IPS-20b (cell line): ENCODE results near the gene AGAP1.

Experiments
- H3K27ac ChIP-seq: one replicate; pipeline ENCODE4 v1.5.1; 2013; ENCODE audit warnings: low read length
- H3K27me3 ChIP-seq: 2 replicates; pipeline ENCODE4 v1.6.1; 2013; ENCODE audit warnings: mild to moderate bottlenecking, low read length, inconsistent platforms; ENCODE audit not compliant: insufficient read depth
- H3K36me3 ChIP-seq: 2 replicates; pipeline ENCODE4 v1.6.1; 2013; ENCODE audit warnings: low read depth, mild to moderate bottlenecking, inconsistent platforms, low read length, moderate library complexity; ENCODE audit not compliant: insufficient read depth
- H3K4me1 ChIP-seq: 2 replicates; pipeline ENCODE4 v1.6.1; 2013; ENCODE audit warnings: mild to moderate bottlenecking, control low read depth, inconsistent platforms, low read length, moderate library complexity; ENCODE audit not compliant: insufficient read depth
- H3K4me3 ChIP-seq: 2 replicates; pipeline ENCODE4 v1.5.1; 2013; ENCODE audit warnings: mild to moderate bottlenecking, low read length, inconsistent platforms
- H3K9ac ChIP-seq: 2 replicates; pipeline ENCODE4 v1.6.1; 2013; ENCODE audit warnings: low read depth, mild to moderate bottlenecking, inconsistent platforms, low read length, moderate library complexity
- H3K9me3 ChIP-seq: 2 replicates; pipeline ENCODE4 v1.6.1; 2013; ENCODE audit warnings: mild to moderate bottlenecking, low read depth, low read length, inconsistent platforms; ENCODE audit not compliant: insufficient read depth

AGAP1 gene

DNA sequence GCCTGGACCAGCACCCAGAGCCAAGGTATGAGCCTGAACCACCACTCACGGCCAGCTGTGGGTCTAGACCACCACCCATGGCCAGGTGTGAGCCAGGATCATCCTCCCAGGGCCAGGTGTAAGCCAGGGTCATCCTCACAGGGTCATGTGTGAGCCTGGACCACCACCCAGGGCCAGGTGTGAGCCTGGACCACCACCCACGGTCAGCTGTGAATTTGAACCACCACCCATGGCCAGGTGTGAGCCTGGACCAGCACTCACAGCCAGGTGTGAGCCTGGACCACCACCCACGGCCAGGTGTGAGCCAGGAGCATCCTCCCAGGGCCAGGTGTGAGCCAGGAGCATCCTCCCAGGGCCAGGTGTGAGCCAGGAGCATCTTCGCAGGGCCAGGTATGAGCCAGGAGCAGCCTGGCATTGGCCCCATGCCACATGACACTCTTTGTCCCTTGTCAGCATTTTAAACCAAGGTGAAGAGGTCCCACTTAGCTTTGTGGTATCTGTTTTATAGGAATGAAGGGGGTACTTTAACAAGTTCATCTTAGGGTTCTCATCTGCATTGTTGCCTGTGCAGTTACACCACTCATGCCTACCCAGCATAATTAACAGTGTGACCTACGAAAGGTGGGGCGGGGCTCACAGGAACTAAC is 71.2 kb downstream of the AGAP1 start:
- H3K27me3 ChIP-seq, result no peaks in the 10 kb centered on the region
- H3K4me1 ChIP-seq, result peaks cover 6% of the 10 kb centered on the region; the same call in 1 of the 2 replicates
- no peak overlapping the region for H3K9ac ChIP-seq
- no peaks in the 10 kb centered on the region for H3K36me3 ChIP-seq
- no peaks in the 10 kb centered on the region; the same call in 1 of the 2 replicates for H3K9me3 ChIP-seq
- H3K4me3 ChIP-seq, result no peak overlapping the region
- H3K27ac ChIP-seq, result no peak overlapping the region

DNA sequence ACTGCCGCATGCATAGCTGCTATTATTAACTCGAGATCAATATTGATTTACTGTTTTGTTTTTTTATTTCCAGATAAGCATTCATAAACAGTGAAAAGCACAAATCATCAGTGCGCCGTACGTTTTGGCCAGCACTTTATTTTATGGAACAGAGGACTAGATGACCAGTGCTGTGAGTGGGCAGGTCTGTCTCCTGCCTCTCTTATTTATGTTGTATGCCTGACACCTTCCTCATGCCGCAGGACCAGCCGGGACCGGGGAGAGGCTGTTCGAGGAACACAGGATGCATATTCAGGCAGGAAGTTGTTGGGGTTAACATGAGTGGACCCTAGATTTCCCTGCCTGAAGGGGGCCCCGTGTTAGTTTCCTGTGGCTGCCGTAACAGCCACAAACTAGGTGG is 72.6 kb downstream of the AGAP1 start:
- Histone ChIP-seq H3K9ac (no peak overlapping the region), H3K9me3 (no peaks in the 10 kb centered on the region; the same call in 1 of the 2 replicates), H3K36me3 (no peaks in the 10 kb centered on the region), H3K27me3 (no peaks in the 10 kb centered on the region), H3K27ac (no peak overlapping the region), H3K4me3 (no peak overlapping the region), H3K4me1 (peaks cover 5% of the 10 kb centered on the region; the same call in 1 of the 2 replicates)

DNA sequence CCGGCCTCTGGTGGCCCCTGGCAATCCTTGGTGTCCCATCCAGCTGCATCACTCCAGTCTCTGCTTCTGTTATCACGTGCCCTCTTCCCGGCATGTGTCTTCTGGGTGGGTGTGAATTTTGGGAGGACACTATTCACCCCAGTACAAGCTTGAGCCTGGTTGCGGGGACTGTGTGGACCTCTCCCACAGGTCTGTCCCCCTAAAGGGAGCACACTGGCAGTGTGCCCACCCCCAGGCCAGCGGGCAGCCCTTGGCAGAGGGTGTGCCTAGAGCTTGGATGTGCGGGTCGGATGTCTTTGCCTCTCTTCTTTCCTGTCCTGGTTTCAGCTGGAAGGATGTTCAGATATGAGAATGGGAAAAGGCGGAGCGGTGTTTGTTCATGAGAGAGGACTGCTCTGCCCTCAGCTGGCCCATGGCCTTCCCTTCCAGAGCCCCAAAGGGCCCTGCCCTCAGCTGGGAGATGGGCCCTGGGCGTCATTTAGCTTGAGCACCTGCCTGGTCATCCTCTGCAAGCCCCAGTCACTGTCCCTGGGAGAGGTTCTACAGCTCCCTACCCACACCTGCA is 73.2 kb downstream of the AGAP1 start:
- no peak overlapping the region for H3K9ac ChIP-seq
- H3K4me3 ChIP-seq, result no peak overlapping the region
- peaks cover 5% of the 10 kb centered on the region; the same call in 1 of the 2 replicates for H3K4me1 ChIP-seq
- no peaks in the 10 kb centered on the region; the same call in 1 of the 2 replicates for H3K9me3 ChIP-seq
- no peak overlapping the region for H3K27ac ChIP-seq
- no peaks in the 10 kb centered on the region for H3K36me3 ChIP-seq
- H3K27me3 ChIP-seq, result no peaks in the 10 kb centered on the region

DNA sequence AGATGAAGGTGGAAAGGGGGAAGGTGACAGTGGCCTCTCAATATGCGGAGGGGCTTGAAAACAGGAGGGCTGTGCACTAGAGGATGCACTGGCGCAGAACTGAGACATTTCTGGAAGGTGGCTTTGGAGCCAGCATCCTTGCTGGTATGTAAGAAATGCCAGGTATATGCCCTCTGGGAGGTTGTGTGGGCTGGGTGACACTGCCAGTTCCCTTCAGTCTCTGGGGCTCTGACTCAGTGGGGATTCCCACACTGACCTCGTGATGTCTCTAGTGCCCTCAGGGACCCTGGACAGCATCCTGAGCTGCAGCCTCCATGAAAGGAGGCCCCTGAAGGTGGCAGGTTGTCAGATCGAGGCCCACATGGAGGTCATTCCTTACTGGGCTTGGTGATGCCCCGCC is 74.0 kb downstream of the AGAP1 start:
- H3K9me3 ChIP-seq, result no peaks in the 10 kb centered on the region; the same call in 1 of the 2 replicates
- H3K27me3 ChIP-seq, result no peaks in the 10 kb centered on the region
- H3K36me3 ChIP-seq, result no peaks in the 10 kb centered on the region
- H3K27ac ChIP-seq, result no peak overlapping the region
- H3K4me1 ChIP-seq, result peaks cover 9% of the 10 kb centered on the region; the same call in 1 of the 2 replicates
- H3K9ac ChIP-seq, result no peak overlapping the region
- no peak overlapping the region for H3K4me3 ChIP-seq

DNA sequence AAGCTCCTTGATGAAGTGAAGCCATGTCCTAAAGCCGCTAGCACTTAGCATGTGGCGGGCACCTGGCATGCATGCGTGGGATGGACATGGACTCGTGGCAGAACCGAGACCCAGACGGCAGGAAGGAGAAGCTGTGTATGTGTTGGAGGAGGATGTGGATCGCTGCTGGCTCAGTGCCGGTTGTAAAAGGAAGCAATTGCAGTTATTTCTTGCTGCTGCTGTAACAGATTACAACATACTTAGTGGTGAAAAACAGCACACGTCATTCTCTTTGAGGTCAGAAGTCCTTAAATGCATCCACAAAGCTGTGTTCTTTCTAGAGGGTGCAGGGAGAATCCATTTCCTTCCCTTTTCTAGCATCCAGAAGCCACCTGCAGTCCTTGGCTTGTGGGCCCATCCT is 74.6 kb downstream of the AGAP1 start:
- Histone ChIP-seq H3K9me3 (no peaks in the 10 kb centered on the region; the same call in 1 of the 2 replicates), H3K4me3 (no peak overlapping the region), H3K27ac (no peak overlapping the region), H3K36me3 (no peaks in the 10 kb centered on the region), H3K4me1 (peaks cover 14% of the 10 kb centered on the region; the same call in 1 of the 2 replicates), H3K27me3 (no peaks in the 10 kb centered on the region), H3K9ac (no peak overlapping the region)

DNA sequence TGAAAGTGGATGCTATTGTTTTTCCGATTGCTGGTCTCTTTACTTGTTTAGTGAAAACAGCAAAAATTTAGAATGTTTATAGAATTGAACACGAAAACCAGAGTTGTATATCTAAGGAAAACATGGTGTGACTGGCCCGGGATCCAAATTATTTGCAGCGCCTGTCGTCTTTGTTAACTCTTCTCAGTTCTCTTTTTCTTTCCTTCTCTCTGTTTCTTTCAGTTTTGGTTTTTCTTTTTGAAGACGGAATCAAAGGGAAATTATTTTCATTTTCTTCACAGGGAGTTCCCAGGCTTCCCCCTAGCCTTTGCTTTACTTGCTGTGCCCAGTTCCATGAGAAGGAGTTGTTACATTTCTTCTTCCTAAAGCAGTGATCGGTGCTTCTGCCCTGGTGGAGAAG is 76.0 kb downstream of the AGAP1 start:
- H3K4me1 ChIP-seq, result peaks cover 20% of the 10 kb centered on the region; the same call in 1 of the 2 replicates
- no peak overlapping the region for H3K4me3 ChIP-seq
- H3K36me3 ChIP-seq, result no peaks in the 10 kb centered on the region
- no peaks in the 10 kb centered on the region for H3K27me3 ChIP-seq
- no peaks in the 10 kb centered on the region; the same call in 1 of the 2 replicates for H3K9me3 ChIP-seq
- no peak overlapping the region for H3K27ac ChIP-seq
- H3K9ac ChIP-seq, result peak overlapping the region; percentile 6; the same call in 1 of the 2 replicates

DNA sequence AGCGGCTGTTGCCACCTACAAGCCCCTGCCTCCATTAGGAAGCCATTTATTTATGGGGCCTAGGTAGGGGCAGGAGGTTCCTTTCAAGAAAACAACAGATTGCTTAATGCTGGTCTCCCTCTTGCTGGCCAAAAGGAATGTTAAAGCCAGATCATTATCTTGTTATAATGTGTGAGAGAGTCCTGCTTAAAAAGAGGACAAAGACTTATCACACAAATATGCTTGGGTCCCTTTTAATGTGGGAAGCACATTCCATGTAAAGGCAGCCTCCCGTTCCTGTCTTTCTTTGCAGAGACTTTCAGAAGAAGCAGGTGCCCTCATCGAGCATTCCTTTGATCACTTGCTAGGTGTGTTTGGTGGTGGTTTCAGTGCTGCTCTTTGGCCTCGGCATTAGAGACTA is 76.4 kb downstream of the AGAP1 start:
- H3K27ac ChIP-seq, result no peak overlapping the region
- peak overlapping the region; percentile 6; the same call in 1 of the 2 replicates for H3K9ac ChIP-seq
- no peak overlapping the region for H3K4me3 ChIP-seq
- H3K9me3 ChIP-seq, result no peaks in the 10 kb centered on the region; the same call in 1 of the 2 replicates
- H3K36me3 ChIP-seq, result no peaks in the 10 kb centered on the region
- H3K4me1 ChIP-seq, result peaks cover 20% of the 10 kb centered on the region; the same call in 1 of the 2 replicates
- no peaks in the 10 kb centered on the region for H3K27me3 ChIP-seq

DNA sequence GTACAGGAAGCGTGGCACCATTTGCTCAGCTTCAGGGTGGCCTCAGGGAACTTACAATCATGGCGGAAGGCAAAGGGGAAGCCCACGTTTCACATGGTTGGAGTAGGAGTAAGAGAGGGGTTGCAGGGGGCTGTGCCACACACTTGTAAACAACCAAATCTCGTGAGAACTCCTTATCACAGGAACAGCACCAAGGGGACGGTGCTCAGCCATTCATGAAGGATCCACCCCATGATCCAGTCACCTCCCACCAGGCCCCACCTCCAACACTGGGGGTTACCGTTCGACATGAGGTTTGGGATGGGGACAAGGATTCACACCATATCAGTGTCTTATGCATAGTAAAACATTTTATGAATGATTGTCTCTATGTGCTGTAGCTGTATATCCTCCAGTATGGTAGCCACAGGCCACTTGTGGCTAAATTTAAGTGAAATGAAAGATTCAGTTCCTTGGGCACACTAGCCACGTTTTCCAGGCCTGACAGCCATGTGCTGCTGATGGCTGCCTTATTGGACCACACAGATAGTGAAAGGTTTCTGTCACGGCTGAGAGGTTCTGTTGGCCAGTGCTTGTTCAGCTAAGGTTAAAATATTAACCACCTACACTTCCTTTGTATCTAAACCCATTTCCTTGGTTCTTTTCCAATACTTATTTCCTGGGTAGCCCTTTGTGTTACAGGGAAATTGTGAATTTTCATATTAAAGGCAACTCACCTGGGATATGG is 77.3 kb downstream of the AGAP1 start:
- H3K36me3 ChIP-seq, result no peaks in the 10 kb centered on the region
- peaks cover 20% of the 10 kb centered on the region; the same call in 1 of the 2 replicates for H3K4me1 ChIP-seq
- H3K27me3 ChIP-seq, result no peaks in the 10 kb centered on the region
- no peak overlapping the region for H3K4me3 ChIP-seq
- H3K9me3 ChIP-seq, result no peaks in the 10 kb centered on the region; the same call in 1 of the 2 replicates
- no peak overlapping the region for H3K9ac ChIP-seq
- no peak overlapping the region for H3K27ac ChIP-seq

DNA sequence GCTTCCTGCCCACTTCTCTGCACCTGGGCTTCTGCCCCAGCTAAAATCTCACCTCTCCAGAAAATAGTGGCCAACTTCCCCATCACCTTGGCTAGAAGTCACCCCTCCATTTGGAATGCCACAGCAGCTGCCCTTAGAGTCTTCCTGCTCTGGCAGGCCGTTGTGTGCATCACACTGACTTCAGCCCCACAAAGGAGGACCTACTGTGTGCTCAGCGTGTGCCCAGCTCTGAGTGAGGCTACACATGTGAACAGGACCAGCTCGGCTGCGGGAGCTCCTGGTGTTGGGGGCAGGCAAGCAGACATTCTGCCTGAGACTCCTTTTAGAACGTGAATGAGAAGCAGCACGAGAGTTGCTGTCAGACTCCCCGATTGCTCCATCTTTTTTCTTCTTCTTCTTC is 78.7 kb downstream of the AGAP1 start:
- Histone ChIP-seq H3K4me3 (no peak overlapping the region), H3K27me3 (no peaks in the 10 kb centered on the region), H3K4me1 (peaks cover 20% of the 10 kb centered on the region; the same call in 1 of the 2 replicates), H3K9ac (no peak overlapping the region), H3K9me3 (no peaks in the 10 kb centered on the region; the same call in 1 of the 2 replicates), H3K27ac (no peak overlapping the region), H3K36me3 (no peaks in the 10 kb centered on the region)

DNA sequence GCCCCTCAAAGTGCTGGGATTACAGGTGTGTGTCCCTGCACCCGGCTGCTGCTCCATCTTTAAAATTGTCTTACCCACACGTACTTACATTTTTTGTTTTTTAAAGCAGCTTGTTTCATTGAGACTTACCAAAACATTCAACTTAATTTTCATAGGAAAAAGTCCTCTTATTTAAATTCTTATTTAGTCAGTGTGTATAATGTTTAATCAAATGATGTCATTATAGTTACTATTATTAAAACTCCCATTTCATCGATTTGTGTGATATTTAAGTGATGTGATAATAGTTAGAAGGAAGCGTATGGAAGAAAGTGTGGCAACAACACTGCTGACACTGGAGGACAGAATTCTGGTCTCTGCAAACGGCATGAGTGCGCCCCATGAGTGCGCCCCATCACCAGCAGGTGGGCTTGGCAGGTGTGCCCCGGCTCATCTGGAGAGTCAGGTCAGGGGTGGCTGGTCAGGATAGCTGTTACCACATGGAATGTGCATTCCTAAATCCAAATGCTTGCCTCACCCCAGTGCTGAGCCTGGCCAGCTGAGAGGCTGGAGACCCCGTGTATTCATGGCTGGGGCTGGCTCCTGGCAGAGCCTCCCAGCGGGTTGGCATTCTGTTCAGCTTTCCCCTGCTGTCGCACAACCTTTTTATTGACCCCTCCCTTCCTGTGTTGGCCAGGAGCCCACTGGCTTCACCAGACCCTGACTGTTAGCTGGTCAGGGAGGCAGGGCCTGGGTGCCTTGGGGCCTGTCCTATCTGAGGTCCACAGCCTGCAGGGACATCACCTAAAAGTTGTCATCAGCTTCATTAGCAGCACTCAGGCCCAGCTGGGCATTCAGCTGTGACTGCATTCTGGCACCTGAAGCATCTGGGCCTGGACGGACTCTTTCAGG is 79.7 kb downstream of the AGAP1 start:
- no peaks in the 10 kb centered on the region for H3K27me3 ChIP-seq
- no peaks in the 10 kb centered on the region for H3K9me3 ChIP-seq
- H3K4me3 ChIP-seq, result no peak overlapping the region
- no peak overlapping the region for H3K27ac ChIP-seq
- H3K36me3 ChIP-seq, result no peaks in the 10 kb centered on the region
- no peak overlapping the region for H3K9ac ChIP-seq
- H3K4me1 ChIP-seq, result peaks cover 20% of the 10 kb centered on the region; the same call in 1 of the 2 replicates

DNA sequence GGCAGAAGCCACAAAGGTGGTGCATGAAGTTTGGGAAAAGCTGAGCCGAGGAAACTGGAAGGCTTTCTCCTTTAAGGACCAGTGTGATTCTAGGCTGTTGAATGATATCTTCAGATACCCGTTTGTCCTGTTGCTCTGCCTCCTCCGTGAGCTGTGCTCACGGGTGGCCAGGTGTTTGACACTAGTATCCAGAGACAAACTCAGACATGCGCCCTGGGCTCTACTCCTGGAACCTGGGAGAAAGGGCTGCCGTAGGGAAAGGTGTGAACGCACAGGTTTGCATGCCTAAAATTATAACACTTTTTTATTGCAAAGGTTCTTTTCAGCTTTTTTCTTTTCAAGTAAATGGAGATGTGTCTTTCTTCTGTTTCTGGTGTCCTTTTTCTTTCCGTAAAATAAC is 81.6 kb downstream of the AGAP1 start:
- Histone ChIP-seq H3K9ac (no peak overlapping the region), H3K27me3 (no peaks in the 10 kb centered on the region), H3K4me3 (no peak overlapping the region), H3K4me1 (peaks cover 18% of the 10 kb centered on the region; the same call in 1 of the 2 replicates), H3K36me3 (no peaks in the 10 kb centered on the region), H3K9me3 (no peaks in the 10 kb centered on the region), H3K27ac (no peak overlapping the region)
